Fibroblast of the conjunctiva (primary cell): ENCODE results near the gene CDA.

Experiments used
- DNase-seq: peaks from one replicate; pipeline ENCODE4 v3.0.0-alpha.2; 2010; ENCODE audit warnings: low read depth

Gene CDA

DNA sequence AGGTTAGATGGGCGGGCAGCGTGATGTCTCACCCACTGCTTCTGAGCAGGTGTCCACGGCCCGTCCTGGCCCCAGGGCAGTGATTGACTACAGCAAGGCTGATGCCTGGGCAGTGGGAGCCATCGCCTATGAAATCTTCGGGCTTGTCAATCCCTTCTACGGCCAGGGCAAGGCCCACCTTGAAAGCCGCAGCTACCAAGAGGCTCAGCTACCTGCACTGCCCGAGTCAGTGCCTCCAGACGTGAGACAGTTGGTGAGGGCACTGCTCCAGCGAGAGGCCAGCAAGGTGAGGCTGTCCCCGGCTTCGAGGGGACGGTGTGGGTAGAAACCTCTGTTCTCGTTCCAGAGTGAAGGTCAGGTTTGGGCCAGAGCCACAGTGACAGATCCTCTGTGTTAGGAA is 60.0 kb downstream of the CDA start:
- DNase-seq: no peak

DNA sequence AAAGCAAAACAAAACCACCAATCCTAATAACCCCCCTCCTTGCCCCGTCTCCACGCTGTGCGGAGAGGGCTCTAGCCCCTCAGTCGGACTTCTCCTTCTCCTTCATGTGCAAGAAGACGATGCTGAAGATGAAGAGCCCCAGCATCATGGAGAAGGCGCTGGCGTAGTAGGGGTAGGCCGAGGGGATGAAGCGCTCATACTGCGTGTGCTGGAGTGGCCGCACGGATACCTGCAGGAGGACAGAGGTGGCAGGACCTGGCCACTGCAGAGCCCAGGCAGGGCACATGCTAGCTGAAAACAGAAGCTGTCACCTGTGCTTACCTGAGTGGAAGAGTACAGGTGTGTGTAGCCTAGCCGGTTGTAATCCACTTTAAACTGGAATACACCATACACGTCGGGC is 63.4 kb downstream of the CDA start:
- DNase-seq: no peak

DNA sequence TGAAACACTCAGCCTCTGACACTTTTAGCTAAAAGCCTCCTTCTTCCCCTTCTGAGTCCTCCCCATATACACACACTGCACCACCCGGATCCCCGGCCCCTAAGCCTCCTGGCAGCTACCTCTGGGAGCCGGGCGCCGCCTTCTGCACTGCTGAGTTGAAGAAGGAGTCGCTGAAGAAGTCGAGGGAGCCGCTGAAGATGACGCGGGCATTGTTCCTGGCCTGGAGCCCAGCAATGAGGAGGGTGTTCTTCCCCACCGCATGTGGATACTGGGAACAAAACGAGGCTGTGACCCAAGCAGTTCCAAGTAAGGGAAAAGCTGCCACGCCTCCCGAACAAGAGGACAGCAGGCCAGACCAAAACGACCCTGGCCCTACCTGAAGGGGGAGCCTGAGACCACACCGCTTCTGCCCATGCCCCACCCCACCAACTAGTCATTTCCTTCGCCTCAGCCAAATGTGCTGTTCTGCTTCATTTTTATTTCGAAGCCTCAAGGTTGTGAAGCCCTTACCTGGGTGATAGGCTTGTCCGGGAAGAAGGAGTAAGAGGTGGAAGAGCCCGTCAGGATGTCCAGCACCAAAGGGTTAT is 65.3 kb downstream of the CDA start:
- no peak for DNase-seq

DNA sequence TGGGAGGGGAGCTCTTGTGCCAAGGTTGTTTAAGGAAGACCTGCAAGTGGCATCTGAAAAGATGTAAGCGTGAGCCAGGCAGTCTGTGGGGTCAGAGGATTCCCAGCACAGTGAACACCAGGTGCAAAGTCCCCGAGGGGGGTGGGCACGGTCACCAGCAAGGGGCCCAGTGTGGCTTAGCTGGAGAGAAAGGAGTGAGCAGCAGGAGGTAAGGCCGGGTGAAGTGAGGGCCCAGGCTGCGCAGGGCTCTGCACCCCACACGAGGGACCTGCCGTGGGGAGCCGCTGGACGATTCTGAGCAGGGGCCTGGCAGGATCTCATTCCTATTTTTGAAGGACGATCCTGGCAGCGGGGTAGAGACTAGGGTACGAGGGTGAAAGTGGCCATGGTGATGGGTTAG is 68.1 kb downstream of the CDA start:
- DNase-seq: no peak

DNA sequence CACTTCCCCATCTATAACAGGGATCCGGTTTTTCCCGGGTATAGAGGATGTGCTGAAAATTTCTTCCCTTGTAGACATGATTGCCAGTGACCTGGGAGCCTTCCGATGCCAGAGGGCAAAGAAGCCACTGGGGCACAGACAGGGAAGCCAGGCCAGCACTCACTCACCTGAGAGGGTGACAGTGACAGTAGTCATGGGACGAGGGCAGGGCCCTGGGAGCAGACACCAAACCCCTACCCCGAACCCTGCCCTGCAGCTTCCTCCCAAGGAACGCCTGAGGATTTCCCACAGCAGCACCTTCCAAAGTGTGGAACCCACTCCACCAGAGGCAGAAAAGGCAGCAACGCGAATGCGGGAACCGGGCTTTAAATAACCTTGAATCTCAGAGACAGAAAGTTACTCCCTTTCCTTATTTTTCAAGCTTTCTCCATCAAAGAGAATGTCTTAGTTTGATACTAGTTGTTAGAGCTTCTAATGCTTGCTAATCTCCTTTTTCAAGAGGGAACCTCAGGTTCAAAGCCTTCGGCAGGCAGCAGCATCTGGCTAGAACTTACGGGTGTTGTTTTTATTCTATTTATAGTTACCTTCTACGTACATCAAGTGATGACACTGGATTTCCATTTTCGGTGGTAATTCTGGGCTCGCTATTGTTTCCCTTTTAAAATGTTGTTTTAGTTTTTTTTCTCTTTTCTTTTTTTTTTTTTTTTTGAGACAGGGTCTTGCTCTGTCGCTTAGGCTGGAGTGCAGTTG is 69.4 kb downstream of the CDA start:
- DNase-seq: no peak

DNA sequence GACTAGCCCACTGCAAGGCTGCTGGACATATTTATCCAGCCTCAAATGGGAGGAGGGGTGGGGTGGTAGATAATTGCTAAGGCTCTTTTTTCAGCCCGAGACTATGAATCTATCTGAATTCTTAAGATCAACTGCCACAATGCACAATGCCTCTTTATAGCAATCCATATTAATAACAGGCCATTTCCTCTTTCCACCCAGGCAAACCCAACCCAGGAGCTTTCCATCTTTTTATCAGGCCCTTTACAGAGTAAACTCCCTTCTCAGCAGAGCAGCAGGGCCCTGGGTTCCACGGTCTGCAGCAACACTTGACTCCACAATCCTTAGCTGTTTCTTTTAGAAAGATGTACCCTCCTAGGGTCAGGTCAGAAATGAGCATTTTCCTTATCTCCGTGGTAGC is 71.5 kb downstream of the CDA start:
- DNase-seq: no peak

DNA sequence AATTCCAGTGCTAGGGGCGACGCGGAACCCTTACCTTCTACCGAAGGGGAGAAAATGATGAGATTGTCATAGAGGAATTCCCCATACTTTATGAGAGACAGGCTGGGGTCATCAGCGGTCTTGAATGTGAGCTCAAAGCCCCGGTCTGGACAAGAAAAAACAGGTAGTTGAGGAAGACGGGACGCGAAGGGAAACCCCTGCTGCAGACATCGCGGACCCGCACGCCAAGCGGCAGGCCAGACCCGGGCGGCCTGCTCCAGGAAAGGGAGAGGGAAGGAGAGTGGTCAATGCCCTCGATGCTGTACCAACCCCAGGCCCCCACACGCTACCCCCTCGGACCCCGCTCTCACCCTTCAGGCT is 71.9 kb downstream of the CDA start:
- DNase-seq: no peak

DNA sequence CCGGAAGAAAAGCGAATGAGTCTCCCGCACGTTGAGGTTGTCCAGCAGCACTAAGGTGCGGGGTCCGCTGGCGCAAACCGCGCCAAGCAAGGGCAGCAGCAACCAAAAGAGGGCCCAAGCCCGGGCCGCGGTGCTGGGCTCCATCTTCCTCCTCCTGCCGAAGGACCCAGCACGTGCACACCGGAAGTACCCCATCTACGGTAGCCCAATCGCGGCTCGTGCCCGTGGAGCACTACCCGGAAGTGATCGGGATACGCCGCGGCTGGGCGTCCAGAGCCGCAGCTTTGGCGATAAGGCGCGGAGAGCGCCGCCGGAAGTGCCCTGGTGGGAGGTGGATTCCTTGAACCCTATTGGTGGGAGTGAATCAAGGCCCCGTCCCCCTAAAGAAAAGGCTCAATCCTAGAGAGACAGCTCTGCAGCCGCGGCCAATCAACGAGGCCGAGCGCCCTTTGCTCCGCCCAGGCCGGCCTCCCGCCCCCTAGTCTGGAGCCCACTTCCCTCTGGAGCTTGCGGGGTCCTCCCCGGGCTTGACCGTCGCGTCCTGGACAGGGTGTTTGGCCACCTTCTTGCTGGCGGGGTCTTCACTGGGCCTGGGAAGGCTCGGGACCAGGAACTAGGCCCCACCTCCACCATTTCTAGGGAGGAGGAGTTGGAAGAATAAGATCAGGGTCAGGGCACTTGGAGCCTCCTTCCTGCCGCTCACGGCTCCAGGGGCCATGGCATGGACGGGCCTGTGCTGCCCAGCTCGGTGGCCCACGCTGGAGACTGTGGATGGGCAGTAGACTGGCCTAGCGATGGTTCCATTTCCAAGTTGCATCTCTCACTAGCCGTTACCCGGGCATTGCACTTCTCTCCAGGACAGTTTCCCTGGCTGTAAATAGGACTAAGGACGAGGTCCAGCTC is 72.6 kb downstream of the CDA start, which contains the start of gene DDOST:
Gene DDOST, minus strand, starts transcription at position 163 of the 903 bp plus-strand sequence. Its CDS starts 19 bp downstream, at position 144.
- peak; percentile 94 for DNase-seq

DNA sequence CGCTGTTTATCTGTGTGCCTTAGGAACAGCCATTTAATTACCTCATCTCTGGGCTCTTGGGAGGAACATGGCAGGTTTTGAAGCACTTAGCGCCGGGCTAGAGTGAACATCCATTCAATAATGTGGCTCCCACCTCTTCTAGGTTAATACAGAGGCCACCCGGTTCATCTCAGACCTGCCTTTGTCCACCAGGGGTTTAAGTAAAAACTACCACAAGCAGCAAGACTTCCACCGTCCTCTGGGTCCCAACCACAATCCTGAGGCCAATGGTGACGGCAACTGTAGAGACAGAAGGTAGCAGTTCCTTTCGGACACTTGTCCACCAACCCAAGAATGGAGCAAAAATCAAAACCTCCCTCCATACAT is 73.2 kb downstream of the CDA start:
- no peak for DNase-seq

DNA sequence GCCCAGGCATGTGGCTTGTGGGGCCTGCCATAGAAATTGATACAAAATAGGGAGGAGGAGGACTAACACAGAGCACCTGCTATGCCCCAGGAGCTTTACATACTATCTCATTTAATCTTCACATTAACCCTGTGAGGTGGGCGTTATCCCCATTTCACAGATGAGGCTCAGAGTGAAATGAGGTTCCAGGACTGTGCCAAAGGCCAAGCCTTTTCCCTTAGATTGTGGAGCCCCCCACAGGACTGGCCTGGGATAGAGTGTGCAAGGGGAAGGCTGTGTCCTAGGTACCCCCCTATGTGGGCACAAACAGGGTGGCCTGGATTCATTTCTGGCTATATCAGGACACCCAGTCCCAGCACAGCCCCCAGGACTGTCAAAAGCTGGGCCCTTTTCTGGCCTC is 74.5 kb downstream of the CDA start:
- no peak for DNase-seq

DNA sequence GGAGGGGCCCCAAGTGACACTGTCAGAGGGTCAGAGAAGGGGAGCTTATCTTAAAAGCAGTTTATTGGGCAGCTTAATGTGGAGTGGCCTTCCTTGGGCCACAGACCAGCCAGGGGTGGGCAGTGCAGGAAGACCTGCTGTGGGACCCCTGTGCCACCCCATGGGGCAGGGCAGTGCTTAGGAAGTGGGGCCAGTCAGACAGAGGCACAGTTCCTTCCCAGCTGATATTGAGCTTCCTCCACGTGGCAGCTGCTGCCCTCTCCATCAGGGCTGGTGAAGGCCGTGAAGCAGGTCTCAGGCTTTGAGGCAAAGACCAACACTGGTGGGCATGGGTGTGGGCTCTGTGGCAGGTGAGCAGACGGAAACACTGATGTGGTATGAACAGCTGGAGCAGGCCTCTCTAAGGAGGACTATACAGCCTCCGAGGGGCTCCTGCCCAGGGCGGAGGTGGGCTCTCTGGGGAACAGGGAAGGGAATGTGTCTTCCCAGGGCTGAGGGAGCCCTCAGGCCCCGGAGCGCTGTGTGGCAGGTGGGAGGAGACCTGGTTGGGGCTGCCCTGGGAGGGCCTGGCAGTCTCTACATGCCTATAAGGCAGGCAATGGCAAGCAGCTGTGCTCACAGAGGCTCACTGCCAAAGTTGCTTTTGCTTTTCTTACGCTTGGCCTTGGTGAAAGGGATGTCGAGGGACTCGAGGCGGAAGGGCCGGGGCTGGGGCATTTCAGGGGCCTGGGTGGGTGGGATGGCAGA is 75.2 kb downstream of the CDA start:
- DNase-seq: no peak

DNA sequence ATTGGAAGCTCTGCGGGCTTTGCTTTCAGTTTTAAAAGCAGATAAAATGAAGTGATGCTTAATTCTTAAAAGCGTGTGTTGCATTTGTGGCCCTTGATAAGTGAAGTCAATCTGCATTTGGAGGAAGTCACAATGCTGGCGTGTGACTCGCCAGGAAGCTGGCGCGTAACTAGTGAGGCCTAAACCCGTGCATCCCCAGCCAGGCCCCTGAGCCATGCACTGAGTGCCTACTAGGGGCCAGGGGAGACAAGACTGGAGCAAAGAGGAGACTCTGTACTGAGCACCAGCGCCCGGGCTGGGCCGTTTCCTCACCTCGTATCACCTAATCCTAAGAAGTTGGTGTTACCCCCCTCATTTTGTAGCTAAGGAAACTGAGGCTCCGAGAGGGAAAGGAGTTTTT is 76.8 kb downstream of the CDA start:
- no peak for DNase-seq

DNA sequence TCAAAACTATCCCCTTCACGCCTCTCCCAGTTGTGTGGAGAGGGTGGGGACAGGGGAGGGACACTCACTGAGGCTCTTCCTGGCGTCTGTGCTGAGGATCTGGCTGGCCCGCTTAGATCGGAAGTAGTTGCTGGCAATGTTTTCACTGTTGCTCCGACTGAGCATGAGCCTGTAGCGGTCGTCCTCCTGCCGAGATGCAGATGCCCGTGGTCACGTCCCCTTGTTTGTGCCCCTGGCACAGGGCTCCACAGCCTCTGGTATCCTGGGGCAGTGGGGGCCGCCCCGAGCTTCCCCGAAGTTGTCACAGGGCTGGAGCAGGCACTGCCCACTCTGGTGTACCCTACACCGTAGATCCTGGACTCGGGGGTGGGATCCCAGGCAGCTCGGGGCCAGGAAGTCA is 77.2 kb downstream of the CDA start:
- DNase-seq: no peak

DNA sequence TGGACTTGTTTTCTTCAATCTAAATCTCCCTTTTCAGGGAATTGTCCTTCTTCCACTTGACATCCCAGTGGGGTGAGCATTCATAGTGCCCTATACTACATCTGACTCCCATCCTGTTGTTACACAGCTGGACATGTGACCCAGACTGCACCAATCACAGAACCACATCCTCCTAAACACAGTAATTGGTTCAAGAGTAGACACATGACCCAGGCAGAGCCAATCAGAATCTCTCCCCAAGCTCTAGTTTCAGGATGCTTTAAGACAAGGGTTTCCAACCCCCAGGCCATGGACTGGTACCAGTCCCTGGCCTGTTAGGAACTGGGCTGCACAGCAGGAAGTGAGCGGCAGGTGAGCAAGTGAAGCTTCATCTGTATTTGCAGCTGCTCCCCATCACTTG is 77.9 kb downstream of the CDA start:
- DNase-seq: no peak
